ENCODE data around the gene CSGALNACT2.
"Not testable (repeated sequence)": the region's sequence is repeated elsewhere in the genome, so short reads cannot be mapped to it uniquely, and the experiment has no call there.

CSGALNACT2 gene

DNA sequence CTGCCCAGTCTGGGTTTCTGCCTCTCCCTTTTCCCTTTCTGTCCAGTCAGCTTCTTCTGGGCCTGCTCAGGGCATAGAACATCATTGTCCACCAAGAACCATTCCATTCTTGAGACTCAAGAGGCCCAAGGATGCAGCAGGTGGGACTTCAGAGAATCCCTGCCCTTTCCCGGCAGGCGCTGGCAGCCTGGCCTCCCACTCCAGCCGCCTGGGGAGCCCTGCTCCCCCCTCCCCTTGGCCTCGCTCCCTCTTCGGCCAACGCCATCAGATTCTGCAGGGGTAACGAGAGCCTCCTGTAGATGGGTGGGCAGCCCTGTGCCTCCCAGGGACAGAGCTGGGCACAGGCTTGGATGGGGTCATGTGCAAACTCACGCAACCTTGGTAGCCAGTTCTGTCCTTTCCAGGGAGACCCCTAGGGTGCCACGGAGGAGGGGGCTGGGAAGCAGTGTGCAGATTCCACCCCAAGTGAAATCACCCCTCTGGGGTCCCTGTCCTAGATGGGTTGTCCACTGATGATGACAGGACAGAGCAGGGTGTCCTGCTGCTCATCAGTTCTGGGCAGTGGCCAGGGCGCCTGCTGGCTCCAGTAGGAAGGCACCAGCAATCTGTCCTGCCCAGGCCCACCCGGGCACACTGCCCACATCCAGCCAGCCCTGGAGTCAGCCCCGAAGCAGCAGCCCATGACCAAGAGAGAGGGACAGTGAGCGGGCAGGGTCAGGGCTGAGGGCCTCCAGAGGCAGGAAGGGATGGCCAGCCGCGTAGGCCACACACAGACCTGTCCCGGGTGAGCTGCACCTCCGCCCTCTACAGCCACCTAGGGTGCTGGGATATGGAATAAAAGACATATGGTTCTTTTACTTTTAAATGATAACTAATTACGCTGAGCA is 80.9 kb downstream of the CSGALNACT2 start:
- no peak for DNase-seq

DNA sequence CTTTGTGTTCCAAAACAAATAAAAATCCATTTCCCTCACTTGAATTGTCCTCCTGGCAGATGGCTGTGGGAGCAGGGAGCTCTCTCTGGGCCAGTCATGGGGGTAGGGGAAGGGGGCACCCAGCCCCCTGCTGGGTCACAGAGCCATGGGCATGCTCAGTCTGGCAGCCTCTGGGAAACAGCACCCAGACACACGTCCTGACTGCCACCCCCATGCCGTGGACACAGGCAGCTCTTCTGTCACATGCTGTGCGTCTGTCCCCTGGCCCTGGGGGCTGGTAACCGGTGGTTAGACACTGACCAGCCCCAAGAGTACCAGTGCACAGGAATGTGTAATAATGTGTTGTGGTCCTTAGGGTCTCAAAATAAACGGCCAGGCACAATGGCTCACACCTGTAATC is 81.6 kb downstream of the CSGALNACT2 start:
- no peak for DNase-seq

DNA sequence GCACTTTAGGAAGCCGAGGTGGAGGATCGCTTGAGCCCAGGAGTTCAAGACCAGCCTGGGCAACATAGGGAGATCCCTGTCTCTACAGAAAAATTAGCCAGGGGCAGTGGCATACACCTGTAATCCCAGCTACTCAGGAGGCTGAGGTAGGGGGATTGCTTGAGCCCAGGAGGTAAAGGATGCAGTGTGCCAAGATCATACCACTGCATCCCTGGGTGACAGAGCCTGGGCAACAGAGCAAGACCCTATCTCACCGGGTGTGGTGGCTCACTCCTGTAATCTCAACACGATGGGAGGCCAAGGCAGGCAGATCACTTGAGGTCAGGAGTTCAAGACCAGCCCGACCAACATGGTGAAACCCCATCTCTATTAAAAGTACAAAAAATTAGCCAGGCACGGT is 82.0 kb downstream of the CSGALNACT2 start:
- not testable (repeated sequence) for DNase-seq

DNA sequence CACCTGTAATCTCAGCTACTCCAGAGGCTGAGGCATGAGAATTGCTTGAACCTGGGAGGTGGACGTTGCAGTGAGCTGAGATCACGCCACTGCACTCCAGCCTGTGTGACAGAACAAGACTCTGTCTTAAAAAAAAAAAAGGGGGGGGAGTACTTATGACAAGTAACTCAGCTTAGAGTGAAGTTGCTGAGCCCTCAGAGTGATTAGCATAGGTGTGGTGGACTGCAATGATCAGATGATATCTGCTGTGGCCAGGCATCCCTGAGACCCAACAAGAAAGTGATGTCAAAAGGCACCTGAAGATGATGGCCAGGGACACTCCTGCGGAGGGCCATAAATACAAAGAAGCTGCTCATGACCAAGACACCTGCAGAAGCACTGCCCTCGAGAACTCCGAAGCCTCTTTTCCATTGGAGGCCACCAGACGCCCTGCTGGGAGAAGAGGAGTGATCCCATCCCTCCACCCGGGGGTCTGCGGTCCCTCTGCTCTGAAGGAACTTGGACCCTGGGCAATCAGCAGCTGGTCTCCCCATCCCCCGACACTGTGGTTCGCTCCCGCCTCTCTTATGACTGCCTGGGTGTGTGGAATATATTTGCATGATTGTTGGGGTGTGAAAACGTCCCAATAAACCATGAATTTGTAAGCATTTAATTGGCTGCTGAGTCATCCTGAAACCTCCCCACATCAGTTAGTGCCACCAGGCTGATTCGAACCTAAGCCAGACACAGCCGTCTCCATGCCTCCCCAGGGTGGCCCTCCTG is 82.6 kb downstream of the CSGALNACT2 start:
- DNase-seq = no peak

DNA sequence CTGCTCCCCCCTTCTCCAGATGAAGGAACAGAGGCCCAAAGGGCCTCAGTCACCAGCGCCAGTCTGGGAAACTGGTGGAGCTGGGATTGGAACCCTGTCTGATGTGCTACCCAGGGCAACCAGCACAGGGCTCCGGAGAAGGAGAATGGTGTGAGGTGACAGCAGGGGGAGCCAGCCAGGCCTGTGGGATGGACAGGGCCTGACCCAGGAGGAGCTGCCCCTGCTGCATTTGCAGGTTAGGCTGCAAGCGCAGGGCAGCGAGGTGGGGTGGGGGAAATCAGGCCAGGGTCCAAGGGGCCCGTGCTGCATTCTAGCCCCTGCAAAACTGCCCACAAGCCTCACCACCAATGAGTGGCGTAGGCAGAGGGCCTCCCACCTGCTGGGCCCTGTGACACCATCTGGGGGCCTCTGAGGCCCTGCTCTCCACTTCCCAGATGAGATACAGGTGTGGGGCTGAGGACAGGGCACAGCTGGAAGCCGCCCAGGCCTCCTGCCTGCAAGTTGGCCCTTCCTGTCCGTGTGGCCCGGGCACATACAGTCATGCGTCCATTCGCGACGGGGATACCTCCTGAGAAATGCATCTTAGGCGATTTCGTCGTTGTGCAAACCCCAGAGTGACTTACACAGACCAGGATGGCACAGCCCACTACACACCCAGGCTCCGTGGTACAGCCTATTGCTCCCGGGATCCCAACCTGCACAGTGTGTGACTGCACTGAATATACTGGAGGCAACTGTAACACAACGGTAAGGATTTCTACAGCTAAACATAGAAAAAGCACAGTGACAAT is 83.4 kb downstream of the CSGALNACT2 start:
- no peak for DNase-seq

DNA sequence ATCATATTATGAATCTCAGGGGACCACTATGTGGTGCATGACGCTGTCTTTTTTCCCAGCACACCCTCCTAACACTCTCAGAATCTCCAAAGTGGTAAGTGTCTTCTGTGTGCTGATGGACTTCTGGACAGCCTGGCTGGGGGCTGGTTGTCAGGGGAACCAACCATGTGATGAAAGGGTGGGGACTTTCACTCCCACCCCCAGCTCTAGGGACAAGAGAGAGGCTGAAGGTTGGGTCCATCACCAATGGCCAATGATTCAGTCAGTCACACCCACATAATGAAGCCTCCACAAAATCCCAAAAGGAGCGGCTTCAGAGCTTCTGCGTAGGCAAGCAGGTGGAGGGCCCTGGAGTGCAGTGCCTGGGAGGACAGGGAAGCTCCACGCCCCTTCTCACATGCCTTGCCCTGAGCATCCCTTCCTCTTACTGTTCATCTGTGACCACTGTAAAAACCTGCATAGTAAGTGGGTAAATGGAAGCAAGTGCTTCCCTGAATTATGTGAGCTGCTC is 84.0 kb downstream of the CSGALNACT2 start:
- no peak for DNase-seq

DNA sequence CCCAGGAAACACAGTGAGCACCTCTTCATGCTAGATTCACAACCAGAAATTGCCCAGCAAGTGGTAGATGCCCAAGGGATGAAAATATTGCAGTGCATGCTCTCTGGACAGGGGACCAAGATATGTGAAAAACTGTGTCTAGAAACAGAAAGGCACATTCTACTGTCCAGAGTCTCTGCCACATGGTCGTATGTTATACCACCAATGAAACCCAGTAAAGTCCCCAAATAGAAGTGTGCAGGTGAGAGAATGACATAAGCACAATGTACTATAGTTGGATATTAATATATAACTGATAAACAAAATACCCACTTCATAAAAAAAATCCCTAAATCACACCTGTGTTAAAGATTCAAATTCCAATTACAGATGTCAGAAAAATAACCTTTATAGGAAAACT is 84.8 kb downstream of the CSGALNACT2 start:
- DNase-seq = no peak

DNA sequence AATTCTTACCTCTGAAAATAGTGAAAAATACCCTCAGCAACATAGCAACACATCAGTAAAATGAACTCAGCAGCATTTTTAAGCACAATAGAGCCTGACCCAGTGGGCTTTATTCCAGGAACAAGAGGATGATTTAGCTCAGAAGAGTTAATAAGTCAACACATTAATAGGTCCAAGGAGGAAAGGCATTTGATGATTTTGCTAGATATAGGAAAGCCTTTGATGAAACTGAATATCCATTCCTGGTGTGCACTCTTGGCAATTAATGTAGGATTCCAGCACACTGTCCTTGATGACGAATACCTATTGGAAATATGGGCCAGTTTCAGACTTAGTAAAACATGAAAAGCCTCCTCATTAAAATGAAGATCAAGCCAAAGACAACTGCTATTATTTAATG is 86.1 kb downstream of the CSGALNACT2 start:
- no peak for DNase-seq

DNA sequence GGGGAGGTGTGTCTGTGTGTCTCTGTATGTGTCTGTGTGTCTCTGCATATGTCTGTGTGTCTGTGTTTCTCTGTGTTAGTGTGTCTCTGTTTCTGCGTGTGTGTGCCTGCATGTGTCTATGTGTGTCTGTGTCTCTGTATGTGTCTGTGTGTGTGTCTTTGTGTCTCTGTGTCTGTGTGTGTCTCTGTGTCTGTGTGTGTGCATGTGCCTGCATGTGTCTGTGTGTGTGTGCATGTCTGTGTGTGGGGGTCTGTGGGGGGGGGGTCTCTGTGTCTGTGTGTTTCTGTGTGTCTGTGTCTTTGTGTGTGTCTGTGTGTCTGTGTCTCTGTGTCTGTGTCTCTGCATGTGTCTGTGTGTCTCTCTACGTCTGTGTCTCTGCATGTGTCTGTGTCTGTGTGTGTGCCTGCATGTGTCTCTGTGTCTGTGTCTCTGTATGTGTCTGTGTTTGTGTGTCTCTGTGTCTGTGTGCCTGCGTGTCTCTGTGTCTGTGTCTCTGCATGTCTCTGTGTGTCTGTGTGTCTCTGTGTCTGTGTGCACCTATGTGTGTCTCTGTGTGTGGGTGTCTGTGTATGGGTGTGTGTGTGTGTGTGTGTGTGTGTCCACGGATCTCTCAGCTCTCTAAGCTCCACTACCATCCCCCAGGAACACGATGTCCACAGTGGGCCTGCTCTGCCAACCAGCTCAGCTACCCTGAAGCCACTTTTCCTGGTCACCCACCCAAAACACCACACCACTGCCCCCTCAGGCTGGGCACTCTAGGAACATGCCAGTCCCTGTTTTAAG is 87.0 kb downstream of the CSGALNACT2 start:
- no peak for DNase-seq

DNA sequence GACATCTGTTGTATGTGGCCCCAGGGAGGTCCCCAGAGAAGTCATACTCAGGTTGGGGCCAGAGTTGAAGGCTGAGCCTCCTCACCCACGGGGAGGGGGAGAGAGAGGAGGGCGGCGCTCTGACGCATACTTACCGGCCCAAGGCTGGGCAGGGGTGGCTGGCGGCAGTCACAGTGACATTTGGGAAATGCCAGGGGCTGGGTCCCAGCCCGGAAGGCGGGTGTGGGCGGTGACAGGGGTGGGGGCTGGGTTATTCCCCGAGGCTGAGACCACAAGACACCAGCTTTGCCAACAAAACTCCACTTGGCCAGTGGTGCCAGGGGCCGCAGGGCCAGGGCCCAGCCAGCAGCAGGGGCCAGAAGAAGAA is 87.5 kb downstream of the CSGALNACT2 start:
- no peak for DNase-seq

DNA sequence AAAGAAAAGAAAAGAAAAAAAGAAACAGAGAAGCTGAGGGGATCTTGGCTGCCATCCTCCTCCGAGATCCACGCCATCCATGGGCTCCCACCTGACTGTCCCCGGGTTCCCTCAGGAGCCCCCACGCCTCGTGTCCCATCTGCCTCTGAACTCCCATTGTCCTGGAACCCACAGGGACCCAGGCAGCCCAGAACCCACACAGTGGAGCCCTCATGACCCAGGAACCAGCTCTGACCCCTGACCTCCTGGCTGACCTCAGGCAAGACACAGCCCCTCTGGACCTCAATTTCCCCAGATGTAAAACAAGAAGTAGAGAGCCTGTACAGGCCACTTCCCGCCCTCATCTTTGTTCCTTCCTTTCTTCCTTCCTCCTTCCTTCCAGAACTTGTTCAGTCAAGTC is 88.2 kb downstream of the CSGALNACT2 start:
- no peak for DNase-seq

DNA sequence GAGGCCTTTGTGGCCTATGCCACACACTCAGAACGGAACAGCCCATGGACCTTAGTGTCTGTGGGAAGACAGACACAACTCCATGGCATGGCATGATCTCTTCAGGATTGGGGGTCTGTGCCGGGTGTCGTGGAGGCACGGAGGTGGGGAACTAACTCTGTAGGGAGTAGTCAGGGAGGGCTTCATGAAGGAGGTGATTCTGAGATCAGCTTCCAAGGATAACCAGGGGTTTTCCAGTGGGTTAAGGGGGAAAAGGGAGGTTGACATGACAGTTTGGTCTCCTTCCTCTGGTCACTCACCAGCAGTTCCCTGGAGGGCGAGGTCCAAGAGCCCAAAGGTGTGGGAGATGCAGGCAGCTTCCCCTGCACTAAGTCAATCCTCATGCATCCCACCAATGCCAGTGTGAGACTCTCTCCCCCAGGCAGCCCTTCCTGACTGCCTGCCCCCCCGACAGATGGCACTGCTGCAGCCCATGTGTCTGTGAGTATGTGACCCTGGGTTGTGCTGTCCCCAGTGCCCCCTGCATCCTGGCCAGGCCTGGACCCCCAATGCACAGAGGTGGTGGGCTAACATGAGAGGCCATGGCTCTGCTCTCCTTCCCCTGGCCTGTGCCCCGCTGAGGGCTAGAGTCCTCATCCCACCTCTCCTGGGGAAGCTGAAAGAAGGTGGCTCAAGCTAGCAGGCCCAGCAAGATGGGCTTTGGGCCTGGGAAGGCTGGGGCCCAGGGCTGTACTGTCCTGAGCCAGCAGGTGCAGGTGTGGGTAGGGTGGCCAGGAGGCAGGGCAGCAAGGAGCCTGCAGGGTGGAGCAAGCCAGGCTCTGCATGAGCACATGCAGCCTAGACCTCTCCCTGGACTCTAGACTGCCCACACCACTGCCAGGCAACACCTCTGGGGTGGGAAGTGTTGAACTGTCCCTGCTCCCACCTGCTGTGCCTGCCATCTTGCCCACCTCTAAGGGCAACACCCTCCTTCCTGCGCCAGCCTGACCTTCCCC is 88.9 kb downstream of the CSGALNACT2 start:
- no peak for DNase-seq

DNA sequence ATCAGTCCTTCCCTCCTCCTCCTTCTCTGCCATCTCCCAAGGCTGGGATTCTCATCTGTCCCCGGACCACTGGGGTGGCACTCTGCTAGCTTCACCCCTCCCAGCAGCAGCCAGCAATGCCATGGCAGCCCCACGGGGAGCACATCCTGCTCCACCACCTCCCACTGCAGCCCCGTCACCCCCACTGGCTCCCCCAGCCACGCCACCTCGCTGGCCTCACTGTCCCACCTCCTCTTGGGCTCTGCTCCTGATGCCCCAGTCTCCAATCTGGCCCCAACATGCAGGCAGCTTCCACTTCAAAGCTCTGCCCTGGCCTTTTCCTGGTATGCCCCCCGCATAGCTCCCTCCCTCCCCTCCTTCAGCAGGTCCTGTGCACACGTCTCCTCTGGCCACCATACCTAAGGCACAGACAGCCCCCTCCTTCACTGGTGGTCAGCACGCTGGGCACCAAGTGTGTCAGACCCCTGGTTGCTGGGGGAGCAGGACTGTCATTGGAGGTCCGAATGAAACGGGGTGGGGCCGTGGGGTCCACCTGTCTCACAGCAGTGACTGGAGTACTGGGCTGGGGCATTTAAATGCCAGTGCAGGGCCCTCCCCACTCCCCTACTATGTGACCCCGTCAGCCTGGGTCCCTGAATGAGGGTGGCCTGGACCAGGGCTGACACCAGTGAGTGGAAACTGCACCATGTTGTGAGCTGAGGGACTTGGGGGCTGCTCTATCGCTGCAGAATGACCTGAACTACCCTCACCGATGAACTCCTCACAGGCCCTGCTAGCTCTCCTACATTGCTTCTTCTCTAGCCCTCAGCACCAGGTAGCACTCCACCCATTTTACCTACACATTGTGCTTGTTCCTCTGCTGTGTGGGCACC is 89.9 kb downstream of the CSGALNACT2 start:
- no peak for DNase-seq

DNA sequence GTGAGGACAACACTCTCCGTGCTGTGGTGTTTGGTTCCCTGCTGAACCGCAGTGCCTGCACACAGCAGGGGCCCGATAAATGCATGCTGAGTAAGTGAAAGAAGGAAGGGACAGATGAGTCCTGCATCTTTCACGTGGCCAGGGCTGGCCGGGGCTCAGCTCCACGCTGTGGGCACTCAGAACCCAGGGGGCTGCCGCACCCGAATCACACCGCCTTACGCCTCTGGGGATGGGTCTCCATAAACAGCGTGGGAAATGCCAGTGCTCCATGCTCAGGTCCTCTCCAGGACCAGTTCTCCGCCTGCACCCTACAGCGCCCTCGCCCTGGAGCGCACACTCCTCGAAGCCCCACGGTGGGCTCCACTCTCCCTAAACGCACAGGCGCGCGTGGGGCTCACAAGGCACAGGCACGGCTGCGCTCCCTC is 90.5 kb downstream of the CSGALNACT2 start:
- no peak for DNase-seq

DNA sequence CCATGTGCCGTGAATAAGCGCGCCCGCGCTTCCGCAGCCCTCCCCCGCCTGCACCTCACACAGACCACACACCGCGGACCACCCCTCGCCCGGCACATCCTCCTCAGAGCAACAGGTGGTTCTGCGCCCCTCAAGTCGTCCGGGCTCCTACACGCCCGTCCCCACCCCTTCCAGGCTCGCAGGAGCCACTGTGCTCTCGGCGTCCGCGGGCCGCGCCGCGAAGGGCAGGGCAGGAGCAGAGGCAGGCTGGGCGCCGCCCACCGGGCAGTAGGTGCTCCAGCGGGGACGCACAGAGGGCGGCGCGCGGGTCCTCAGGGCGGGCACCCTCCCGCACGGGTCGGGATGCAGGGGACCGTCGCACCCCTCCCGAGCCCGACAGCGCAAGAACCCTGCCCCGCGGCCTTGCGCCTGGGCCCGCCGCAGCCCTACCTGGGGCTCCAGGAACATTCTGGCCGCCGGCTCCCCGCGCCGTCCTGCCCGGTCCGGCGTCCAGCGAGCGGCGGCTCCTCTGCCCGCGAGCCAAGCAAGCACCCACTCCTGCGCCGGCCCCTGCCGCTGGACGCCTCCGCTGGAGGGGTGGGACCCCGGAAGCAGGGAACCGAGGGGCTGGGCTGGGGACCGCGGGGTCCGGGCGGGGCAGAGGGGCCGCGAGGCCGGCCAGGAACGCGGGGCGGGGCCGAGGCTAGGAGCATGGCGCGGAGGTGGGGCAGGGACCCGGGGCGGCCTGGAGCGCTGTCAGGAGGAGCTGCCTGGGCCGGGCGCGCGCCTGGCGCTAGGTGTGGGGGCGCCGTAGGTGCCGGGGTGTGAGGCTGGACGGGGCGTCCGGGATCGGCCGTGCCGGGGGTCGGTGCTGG is 91.2 kb downstream of the CSGALNACT2 start:
- no peak for DNase-seq

DNA sequence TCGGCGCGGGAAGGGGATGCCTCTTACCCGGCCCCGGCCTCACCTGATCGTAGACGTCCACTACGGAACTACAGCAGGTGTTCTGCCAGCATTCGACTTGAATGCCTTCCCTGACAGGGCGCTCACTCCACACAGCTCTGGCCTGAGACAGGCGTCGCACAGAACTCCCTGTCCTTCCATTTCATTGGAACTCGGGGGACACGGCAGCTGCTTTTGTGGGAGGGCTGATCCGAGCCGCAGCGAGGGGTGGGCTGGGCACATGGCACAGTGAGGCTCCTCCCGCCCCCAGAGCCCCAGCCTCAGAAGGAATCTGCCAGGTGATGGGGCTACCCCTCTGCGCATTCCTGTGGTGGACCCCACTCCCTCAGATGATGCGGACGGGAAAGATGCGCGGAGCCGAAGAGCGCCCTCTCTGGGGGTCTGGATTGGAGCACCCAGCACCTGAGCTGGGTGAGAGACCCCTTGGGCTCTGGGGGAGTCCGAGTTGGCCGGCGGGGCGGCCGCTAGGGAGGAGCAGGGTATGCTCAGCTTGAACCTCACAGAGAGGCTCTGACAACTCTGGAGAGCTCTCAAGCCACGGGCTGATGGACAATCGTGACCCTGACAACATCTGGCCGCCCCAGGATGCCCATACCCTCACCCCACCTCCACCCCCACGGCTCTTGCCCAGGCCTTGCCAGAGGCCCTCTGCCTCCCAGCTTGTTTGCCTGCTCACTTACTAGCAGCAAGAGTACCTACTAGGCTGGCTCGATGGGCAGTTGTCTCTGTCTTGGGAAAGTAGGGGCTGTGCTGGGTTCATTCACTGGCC is 92.1 kb downstream of the CSGALNACT2 start:
- no peak for DNase-seq

DNA sequence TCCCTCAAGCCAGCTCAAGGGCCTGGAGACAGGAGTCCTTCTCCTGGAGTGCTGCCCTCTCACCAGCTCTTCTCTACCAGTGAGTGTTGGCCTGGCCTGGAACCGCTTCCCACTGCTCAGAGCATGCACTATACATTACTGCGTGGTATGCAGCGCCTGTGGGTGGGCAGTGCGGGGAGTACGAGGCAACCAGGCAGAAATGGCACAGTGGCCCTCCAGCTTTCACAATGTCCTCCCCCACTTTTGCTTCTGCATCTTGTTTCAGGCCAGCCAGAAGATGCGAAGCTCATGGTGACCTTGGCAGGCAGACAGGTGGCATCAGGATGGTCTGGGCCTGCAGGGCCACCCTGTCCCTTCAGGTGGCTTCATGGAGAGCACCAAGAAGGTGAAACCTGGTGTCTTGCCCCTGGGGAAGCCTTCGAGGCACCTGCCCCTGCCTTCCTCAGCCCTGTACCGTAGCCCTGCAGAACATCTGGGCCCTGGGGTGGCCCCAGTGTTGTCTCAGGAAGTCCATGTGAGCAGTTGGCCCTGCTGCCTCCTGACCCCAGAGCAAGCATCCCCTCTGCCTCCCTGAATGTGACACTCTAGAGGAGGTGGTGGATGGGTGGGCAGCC is 92.8 kb downstream of the CSGALNACT2 start:
- no peak for DNase-seq

Data from NCI-H524 treated with DMSO at 0.1 percent for 48 hours (cell line).